Stimulated activated CD8-positive, alpha-beta memory T cell treated with anti-CD3 and anti-CD28 coated beads, Interleukin-2, amount 100 ng/mL, for 48 hours (primary cell): Measurements from ENCODE around the gene SPATA9.
A peak's percentile ranks its signal among the peaks of the same experiment; 100 is the strongest.

Experiments
- DNase-seq, 2 donors: peaks; one replicate each; pipeline ENCODE4 v3.0.0-alpha.2; 2020; ENCODE audit warnings: low read depth in 2 of 2

Gene SPATA9, protein sequence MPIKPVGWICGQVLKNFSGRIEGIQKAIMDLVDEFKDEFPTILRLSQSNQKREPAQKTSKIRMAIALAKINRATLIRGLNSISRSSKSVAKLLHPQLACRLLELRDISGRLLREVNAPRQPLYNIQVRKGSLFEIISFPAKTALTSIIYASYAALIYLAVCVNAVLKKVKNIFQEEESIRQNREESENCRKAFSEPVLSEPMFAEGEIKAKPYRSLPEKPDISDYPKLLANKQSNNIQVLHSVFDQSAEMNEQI

DNA sequence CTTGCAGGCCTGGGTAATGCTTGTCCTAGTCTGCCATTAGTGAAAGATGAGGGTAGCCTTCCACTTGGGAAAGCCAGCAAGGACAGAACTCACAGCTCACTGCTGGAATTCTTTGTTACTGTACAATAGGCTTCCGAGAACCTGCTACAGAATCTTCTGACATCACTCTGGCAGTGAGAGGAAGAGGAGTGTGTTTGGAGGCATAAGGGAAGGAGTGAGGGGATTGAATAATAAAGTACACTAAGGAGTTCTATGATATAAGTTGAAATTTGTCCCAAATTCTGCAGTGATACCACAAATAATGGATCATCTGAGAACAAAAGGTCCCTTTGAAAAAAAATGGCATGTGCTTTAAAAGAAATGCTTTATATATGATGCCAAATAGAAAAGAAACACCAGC is at the start of gene SPATA9:
TSS of gene SPATA9 (minus strand) at position 101 of the 400 bp plus-strand sequence. CDS start 137 bp downstream, outside the sequence.
- DNase-seq, result no peak

DNA sequence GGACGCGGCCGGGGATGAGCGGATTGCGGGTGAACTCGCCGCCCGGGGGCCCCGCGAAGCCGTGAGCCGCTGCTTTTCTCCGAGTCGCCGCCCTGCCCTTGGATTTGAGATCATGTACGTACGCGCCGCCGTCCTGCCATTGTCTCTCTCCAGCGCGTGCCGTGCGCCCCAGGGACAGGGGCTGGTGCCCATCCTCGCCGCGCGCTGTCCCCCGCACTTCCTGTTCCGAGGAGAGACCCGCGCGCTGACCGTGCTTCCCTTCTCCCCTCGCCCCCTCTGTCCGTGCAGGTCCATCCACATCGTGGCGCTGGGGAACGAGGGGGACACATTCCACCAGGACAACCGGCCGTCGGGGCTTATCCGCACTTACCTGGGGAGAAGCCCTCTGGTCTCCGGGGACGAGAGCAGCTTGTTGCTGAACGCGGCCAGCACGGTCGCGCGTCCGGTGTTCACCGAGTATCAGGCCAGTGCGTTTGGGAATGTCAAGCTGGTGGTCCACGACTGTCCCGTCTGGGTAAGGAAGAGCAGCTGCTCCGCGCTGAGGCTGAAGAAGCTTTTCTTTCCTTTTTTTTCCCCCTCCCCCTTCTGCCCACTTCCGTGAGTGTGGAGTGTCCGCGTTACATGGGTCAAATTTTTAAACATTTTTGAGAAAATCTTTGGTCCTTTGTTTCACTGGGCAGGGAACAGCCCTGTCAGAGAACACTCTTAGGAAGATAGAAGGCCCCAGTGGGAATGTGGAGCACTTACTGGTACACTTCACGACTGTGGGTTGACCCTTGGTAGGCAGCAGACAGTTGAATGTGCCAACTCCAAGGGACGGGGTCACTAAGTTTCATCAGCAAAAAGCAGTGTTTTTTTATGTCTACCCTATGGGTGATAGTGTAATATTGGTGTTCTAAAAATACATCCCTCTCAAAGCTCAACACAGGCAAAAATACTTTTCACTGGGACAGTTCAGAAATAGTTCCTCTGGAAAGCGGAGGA is 49.1 kb upstream of the SPATA9 start:
- peak; percentile 21 to 27 for DNase-seq

DNA sequence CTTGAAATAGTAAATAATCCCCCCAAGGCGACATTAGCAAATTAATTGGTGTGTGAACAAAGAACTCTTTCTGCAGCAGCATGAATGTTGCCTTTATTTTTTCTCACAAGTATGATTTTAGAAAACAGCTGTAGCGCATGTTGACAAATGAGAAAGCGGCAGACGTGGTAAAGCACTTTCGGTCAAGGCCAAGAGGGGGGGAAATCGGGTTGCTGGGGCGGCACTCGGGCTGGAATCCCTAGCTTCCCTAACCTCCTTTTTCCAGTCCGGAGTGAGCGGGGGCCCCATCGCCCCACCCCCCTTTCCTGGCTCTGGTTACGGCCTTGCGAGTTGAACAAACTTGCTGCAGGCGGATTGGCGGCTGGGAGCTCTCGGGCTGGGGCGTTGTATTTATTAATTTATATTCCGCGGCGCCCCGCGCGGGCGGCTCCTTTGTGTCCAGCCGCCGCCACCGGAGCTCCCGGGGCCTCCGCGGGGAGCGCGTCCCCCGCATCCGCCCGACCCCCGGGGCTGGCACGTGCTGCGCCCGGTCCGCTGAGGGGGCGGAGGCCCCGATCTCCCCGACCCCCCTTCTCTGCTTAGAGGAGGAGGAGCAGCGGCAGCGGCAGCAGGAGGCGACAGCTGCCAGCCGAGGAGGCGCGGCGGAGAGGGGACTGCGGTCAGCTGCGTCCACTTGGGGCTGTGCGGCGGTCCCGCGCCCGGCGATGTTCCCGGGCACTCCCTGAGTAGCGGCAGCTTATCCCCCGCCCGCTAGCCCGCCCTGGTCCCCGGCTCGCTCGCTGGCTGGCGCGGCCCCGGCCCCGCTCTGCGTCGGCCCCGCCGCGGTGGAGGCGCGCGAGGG is 48.2 kb upstream of the SPATA9 start, which contains the start of gene RHOBTB3:
TSS of gene RHOBTB3 (plus strand) at position 607 of the 841 bp plus-strand sequence. CDS start 347 bp downstream, outside the sequence.
- peak in 1 of 2 donors; percentile 13 for DNase-seq

DNA sequence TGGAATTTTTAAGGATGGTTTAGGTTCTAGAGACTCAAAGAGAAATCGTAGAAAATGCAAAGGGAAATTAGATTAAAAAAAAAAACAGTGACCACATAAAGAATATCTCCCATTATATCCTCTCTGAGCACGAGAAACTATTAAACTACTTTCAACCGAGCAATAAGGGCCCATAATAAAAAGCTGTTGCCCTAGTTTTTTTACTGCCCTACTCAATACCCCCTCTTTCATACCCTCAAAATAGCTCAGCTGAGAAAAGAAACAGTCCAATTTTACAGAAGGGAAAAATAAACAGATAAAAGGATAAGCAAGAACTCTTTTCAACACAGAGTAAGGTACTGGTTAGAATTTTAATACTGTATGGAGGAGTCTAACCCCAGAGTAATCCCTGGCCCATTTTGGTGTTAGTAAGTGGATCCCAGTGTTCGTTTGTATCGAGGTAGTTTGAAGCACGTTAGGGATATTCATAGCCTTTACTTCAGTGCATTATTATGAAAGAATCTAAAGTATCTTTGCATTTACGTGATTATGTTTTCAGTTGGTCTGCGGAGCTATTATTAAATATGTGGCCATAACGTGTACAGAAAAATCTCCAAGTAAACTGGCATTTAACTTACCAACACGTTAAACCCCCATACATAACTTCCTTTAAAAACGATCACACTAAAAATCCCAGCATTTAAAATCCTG is 47.4 kb upstream of the SPATA9 start:
- no peak for DNase-seq

DNA sequence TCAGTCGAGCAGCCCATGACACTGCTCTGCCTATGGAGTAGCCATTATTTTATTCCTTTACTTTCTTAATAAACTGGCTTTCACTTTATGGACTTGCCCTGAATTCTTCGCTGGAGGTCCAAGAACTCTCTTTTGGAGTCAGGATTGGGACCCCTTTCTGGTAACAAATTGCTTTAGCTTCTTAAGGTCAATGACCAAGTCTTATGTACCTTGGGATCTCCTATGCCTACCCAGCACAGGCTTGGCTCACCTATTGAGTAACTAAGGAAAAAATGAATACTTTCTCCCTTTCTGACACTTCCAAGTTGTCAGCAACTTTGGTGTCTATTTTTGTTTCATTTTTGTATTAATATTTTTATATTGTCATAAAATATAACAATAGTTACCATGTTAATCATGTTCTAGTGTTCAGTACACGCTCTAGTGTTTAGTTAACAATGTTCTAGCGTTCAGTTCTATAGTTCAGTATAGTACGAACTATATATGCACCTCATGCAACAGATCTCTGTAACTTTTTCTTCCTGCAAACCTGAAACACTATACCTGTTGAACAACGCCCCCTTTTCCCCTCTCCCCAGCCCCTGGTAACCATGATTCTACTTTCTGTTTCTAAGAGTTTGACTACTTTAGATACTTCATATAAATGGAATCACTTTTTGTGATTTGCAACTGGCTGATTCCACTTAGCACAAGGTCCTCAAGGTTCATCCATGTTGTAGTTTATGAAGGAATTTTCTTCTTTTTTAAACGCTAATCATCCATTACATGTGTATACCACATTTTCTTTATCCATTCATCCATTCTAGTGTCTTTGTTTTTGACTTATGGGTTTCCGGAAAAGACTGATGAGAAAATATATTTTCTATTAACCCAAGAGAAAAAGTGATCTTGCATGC is 46.6 kb upstream of the SPATA9 start:
- DNase-seq, result no peak

DNA sequence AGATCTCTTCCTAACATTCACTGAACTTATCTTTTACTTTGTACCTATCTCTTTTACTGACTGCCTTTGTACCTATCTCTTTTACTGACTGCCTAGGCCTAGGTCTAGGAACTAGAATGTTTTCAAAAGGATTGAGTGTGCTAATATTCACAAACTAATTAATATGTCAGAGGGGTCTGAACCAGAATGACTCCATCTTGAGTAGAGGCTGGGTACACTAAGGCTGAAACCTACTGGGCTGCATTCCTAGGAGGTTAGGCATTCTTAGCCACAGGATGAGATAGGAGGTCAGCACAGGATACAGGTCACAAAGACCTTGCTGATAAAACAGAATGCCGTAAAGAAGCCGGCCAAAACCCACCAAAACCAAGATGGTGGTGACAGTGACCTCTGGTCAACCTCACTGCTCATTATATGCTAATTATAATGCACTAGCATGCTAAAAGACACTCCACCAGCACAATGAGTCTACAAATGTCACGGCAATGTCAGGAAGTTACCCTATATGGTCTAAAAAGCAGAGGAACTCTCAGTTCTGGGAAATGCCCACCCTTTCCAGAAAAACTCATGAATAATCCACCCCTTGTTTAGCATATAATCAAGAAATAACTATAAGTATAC is 45.8 kb upstream of the SPATA9 start:
- DNase-seq, result no peak

DNA sequence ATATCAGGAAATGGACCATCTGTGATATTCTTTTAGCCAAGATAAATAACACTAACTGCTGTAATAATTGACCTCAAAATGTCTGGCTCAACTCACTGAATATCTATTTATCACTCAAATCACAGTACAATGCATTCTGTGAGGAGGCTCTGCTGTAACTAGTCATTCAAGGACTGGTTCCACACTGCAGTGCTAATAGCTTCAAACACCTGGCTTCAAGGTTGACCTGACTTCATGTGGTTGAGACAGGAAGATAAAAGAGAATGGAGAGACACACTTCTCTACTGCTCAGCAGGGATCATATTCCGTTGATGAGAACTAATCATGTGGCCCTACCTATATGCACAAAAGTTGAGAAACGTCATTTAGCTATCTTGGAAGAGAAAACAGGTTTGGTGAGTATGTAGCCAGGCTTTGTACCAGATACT is 45.0 kb upstream of the SPATA9 start:
- DNase-seq, result no peak

DNA sequence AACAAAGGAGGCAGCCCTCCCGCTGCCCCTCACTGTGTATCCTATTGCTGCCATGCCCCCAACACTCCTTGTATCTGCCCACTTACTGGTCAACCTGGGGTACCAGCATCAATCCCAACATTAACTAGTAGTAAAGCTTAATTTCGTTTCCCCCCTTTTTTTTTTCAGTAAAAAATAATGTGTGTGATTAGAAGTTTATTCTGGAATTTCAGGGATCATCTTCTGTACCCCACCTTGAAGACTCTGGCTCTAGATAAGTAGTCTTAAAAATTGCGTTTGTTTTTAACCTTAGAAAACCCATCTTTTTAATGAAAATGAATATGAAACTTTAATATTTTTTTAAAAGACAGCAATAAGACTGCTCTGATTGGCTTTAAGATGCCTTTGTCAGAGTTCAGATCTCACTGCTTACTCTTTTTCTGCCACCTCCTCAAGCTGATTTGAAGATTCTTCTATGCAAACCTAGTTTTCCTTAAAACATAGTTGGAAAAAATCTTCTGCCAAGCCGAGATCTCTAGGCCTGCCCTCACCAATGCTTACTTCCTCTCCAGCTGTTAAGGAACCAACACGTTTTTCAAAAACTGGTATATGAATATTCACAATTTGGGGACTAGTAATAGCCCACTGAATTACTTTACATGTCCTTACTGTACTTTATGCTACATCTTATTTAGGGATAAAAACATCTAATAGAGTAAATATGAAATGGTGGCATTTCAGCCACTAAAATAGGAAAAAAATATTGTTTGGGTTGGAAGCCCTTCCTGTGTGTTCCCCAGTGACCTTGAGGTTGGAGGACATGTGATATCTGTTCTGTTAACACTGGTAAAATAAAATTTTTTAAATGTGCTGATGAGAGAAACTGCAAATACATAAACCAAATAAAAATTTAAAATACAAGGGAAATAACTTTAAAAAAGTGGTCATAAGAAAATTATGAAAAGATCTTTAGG is 44.3 kb upstream of the SPATA9 start:
- DNase-seq, result no peak

DNA sequence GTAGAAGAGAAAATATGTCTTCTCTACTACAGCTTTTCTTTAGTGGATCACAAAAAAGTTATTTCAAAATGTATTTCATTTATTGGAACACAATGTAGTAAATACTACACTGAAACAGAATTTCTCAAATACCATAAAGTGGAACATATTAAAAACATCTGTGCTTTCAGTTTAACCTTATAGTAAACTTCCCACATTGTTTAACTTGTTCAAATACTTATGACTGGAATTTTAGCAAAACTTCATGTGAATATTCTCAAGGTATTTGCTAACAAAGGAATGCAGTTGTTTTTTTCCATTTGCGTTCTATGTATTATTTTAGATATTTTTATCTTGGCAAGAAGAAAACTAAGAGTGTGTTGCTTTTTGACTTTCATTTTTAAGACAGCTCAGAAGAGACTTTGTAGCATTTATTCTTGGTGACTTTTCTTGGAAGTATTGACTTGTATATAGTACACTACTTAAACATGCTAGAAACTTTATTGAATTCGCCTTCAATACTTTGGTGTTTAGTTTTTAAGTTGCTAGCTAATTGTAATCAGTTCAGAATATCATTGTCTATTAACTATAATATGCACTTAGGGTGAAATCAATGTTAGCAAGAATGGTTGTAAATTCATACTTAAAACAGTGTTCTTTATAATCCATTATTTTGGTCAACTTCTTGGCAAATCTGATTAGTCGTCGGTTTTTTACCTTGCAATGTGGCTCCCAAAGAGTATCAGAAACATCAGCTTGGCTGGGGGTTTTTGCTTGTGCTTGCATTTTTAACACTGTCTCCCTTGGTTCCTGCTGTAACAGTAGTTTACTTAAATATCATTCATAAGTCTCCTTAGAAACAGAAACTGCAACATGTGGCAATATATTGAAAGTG is 43.4 kb upstream of the SPATA9 start:
- DNase-seq, result no peak

DNA sequence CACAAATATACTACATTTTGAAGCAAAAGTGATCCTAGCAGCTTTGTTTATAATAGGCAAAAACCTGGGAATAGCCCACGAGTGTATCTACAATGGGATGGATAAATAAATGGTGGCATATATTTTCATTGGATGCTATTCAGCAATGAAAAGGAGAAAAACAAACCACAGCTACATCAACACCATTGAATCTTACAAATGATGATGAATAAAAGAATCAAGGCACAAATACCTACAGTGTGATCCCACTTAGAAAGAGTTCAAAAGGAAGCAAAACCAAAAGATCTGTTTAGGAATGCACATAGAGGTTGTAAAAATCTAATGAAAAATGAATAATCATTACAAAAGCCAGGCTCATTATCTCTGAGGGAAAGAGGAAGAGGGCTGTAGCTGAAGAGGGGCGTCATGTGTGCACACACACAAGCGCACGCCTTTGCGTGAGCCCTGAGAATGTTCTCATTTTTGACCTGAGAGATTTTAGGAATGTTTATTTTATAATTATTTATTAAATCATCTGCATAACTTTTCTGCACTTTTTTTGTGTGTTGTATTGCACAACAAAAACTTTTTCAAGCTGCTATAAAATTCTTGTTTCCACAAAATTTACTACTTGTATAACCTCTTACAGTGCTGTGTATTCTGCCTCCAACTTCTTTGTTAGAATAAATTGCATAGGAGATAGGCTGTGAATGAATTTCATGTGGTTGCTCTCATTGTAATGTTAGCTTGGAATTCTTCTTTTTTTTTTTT is 42.5 kb upstream of the SPATA9 start:
- no peak for DNase-seq

DNA sequence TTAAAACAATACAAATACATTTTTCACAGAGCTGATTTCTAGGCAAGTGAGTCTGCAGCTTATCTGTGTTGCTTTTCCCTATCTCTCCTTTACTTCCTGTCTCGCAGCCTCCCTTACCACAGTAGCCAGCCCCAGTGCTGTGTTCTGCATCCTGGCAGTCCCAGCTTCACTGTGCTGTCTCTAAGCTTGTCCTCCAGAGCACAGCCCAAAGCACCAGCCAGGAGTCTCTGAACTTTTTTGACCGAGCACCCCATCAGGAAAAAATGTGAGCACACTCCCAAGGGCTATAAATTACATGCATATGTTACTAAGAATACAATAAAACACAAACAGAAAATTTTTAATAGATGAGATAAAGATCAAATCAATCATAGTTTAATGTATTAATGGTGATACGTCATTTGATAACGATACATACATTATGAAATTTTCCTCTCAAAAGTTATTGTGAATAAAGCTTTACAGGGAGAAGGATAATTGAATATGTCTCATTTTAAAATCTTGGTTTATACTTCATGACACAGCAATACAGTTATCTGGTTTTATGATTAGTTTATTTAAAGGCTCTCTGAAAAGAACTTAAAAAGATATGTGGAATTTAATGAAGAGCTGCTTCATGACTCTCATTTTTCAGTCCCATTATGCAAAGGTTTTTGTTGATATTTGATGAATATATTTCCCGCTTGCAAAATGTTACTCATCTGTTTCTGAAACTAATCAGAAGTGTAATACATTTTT is 41.0 kb upstream of the SPATA9 start:
- no peak for DNase-seq

DNA sequence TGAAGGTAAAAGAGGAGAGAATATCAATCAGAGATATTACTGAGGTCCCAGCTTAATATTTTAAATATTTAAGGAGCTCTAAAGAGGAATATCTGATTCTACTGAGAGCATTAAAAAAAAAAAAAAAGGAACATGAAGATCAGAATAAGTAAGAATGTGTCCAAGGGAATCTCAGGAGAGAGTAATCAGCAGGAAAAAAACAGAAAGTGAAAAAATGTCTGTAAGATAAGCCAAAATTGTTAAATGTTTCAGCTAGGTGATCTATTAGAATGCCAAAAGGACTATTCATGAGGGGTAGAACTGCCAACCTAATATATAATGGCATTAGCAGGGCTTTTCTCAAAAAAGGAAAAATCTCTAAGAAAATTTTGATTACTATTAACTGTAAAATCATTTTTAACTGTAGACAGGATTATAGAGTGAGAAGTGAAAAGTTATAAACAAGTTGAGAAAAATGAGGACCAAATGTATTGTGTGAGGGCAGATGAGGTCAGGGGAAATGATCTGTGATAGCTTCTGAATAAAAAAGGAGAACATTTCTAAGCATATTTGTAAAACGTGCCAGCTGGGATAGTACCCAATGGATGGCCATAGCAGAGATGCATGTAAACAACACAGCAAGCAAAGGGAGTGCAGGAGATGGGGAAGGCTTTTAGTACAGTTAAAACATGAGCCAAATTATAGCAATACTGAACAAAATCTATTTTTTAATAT is 38.9 kb upstream of the SPATA9 start:
- DNase-seq, result no peak

DNA sequence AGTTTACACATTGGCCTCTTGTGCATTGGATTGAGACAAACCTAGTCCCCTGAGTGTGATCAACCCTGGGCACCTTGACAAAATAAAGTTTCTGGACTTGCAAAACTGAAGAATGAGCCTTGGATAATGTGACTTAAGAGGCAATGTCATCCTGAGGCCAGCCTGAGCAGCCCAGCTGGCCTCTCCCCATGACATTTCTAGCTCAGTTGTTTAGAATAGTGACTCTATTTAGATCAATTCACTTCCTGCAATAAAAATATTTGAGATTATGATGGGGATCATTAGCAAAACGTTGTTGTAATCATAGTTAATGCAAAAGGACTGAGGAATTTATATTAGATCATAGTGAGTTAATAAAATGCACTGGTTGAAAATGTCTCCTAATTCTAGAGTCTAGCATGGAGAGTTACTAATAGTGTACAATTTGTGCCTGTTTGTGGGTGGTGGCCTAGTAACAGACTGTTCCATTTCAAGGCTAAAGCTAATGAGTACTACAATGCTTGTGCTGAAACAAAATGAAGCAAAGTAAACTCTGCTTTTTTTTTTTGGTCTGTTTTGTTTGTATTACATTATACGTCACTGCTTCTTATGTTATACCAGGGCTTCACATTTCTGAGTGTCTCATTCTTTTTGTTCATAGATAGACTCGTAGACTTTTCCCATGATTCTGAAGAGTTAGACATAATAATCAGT is 37.4 kb upstream of the SPATA9 start:
- DNase-seq, result no peak

DNA sequence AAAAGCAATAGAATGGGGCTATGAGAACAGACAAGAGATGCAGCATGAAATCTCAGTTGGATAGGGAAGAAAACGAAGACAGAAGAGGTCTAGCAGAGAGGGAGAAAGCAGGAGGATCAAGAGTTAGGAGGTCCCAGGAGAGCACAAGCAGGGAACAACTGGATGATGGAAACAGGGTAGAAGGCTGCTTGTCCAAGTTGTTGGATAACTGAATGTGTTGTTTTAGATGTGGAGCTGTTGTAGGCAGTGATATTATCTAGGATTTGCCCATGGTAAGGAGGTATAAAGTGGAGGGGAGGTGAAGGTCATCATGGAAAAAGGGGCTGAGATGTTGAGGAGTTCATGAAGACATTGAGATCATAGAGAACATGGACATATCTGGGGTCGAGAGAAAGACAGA is 35.9 kb upstream of the SPATA9 start:
- DNase-seq, result no peak

DNA sequence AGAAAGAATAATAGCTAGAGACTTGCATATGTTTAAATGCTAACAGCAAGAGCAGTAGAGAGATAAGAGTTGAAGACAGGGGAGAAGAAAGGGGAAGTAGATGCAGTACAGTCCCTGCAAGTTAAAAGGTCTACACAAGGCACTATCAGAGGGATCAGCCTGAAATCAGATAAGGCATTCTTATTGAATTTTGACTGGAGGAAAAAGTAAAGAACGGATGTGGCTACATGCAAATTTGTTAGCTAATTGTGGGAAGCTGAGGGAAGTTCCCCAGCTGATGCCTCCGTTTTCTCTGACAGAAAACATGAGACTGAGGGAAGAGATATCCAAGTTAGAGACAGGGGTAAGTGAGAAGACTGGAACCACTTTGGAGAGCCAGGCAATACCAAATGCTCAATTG is 35.4 kb upstream of the SPATA9 start:
- DNase-seq, result no peak
